Endothelial cell of umbilical vein (primary cell): ENCODE results near the gene PRAMEF12. TPM values are rescaled to one million over a fixed set of nuclear protein-coding genes. Genes with fewer than 3 reads are reported as not detected.

ENCODE experiments used
- polyA plus RNA-seq, 4 experiments: library from polyadenylated mRNA; depleted of rRNA in 3 of 4; stranded (reverse) in 3 of 4; unstranded in 1 of 4; fragments of >200 nt; gene quantifications; 2 replicates each; pipeline versions ENCODE4 v1.2.1 to v1.2.3, GENCODE V29; 2011 to 2012; ENCODE audit warnings: missing spikeins in 1 of 4
- total RNA-seq: library from RNA; stranded (reverse); gene quantifications from 2 replicates; pipeline ENCODE4 v1.2.3, GENCODE V29; 2021

PRAMEF12 gene
- total and polyA plus RNA-seq, 2 donors (not counting 3 experiments of a cell fraction or from before 2014, with no cell fraction given): not detected

Other genes with a start within 250 kb of the PRAMEF12 start
- 54.3 and 75.2 TPM in 2 replicates for gene DHRS3, start 155.5 kb upstream of the PRAMEF12 start, total RNA-seq
- gene DHRS3, start 155.5 kb upstream of the PRAMEF12 start, polyA plus RNA-seq: 54.3 and 58.4 TPM in 2 replicates
- not detected in 2 replicates for gene AADACL4, start 129.7 kb upstream of the PRAMEF12 start, total RNA-seq
- not detected in 2 replicates for gene AADACL4, start 129.7 kb upstream of the PRAMEF12 start, polyA plus RNA-seq
- not detected in 2 replicates for gene AADACL3, start 57.6 kb upstream of the PRAMEF12 start, total RNA-seq
- not detected in 2 replicates for gene AADACL3, start 57.6 kb upstream of the PRAMEF12 start, polyA plus RNA-seq
- gene CFAP107, start 27.5 kb upstream of the PRAMEF12 start, total RNA-seq: not detected in 2 replicates
- not detected in 2 replicates for gene CFAP107, start 27.5 kb upstream of the PRAMEF12 start, polyA plus RNA-seq
- not detected in 2 replicates for gene PRAMEF1, start 17.7 kb downstream of the PRAMEF12 start, total RNA-seq
- not detected in 2 replicates for gene PRAMEF1, start 17.7 kb downstream of the PRAMEF12 start, polyA plus RNA-seq
- gene PRAMEF11, start 57.7 kb downstream of the PRAMEF12 start, total RNA-seq: not detected in 2 replicates
- not detected in 2 replicates for gene PRAMEF11, start 57.7 kb downstream of the PRAMEF12 start, polyA plus RNA-seq
- gene HNRNPCL1, start 75.0 kb downstream of the PRAMEF12 start, total RNA-seq: not detected in 2 replicates
- not detected in 2 replicates for gene HNRNPCL1, start 75.0 kb downstream of the PRAMEF12 start, polyA plus RNA-seq
- gene PRAMEF2, start 83.3 kb downstream of the PRAMEF12 start, total RNA-seq: not detected in 2 replicates
- not detected in 2 replicates for gene PRAMEF2, start 83.3 kb downstream of the PRAMEF12 start, polyA plus RNA-seq
- gene PRAMEF4, start 112.5 kb downstream of the PRAMEF12 start, total RNA-seq: not detected in 2 replicates
- not detected in 2 replicates for gene PRAMEF4, start 112.5 kb downstream of the PRAMEF12 start, polyA plus RNA-seq
- gene PRAMEF10, start 124.5 kb downstream of the PRAMEF12 start, total RNA-seq: not detected in 2 replicates
- gene PRAMEF10, start 124.5 kb downstream of the PRAMEF12 start, polyA plus RNA-seq: not detected in 2 replicates
- gene PRAMEF7, start 142.9 kb downstream of the PRAMEF12 start, total RNA-seq: not detected in 2 replicates
- not detected in 2 replicates for gene PRAMEF7, start 142.9 kb downstream of the PRAMEF12 start, polyA plus RNA-seq
- not detected in 2 replicates for gene PRAMEF6, start 173.8 kb downstream of the PRAMEF12 start, total RNA-seq
- not detected in 2 replicates for gene PRAMEF6, start 173.8 kb downstream of the PRAMEF12 start, polyA plus RNA-seq